Neural cell (in vitro differentiated cells): ENCODE data around the gene EIF3I.

Source experiments
- POLR2AphosphoS5 ChIP-seq: IDR thresholded peaks from 2 replicates; pipeline ENCODE4 v1.6.1; 2012
- RAD21 ChIP-seq: fragments of 450-650 bp; conservative IDR thresholded peaks from 2 replicates; pipeline ENCODE4 v1.6.1; 2014; ENCODE audit warnings: antibody characterized with exemption, mild to moderate bottlenecking, moderate library complexity

DNA sequence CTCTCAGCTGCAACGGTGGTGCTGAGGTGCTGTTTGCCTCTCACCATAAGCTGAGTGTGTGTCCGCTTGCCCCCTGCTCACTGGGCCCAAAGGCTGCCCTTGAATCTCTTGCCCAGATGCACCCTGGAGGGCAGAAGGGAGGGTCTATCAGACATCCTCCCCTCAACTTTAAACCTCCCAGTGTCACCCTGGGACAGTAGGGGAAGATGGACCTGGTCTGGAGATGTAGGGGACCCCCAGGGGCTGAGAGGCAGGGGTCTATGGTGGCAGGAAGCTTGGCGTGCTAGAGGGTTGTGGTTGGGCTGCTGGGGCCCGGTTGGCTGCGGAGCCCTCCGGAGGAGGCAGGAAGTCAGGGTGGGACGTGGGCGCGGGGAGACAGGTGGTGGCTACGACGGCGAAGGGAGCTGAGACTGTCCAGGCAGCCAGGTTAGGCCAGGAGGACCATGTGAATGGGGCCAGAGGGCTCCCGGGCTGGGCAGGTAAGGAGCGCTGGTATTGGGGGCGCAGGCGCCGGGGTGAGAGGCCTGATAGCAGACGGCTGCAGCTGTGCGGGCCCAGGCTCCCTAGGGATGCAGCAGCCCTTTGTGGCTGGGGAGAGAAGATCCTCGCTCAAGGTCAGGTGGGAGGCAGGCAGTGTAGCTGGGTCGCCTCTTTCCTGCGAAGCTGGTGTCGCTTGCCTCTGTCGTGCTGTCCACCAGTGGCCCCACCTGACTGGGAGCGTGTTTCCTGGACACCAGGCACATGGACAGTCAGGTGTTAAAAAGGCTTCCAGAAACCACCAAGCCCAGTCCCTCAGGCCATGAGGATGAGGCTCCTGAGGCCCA lies 28.9 kb downstream of the EIF3I start, which contains the start of gene LCK:
- TF ChIP-seq RAD21 (no peak), POLR2AphosphoS5 (no peak)
